ENCODE measurements around the gene SORCS1. TPM values are rescaled to one million over a fixed set of nuclear protein-coding genes. Genes with fewer than 3 reads are reported as not detected.

Gene SORCS1
- total and polyA plus RNA-seq, 4 donors: 0.08 to 0.21 (median 0.09) TPM; not detected in 1

- Histone ChIP-seq H3K9ac (ENCODE audit: low read depth in 1 of 2, low read length in 2 of 2) (no peak overlapping the region), H3K4me3 (ENCODE audit: low read depth in 1 of 3, low read length in 3 of 3) (no peak overlapping the region), H3K36me3 (ENCODE audit: control insufficient read depth in 4 of 4, insufficient read depth in 3 of 4, low read depth in 1 of 4, low read length in 3 of 4) (no peaks in the 10 kb centered on the region), H3K27ac (ENCODE audit: low read depth in 1 of 2, low read length in 2 of 2) (no peak overlapping the region), H3K4me1 (ENCODE audit: control insufficient read depth in 4 of 4, insufficient read depth in 4 of 4, low read length in 3 of 4) (no peaks in the 10 kb centered on the region), H3K9me3 (ENCODE audit: control insufficient read depth in 4 of 4, low read length in 3 of 4) (no peaks in the 10 kb centered on the region), H3K27me3 (ENCODE audit: control insufficient read depth in 4 of 4, insufficient read depth in 4 of 4, low read length in 3 of 4) (peaks cover 0 to 2% (median 0%) of the 10 kb centered on the region in 4 donors)
- TF ChIP-seq MAX (IDR thresholded peaks at IDR 0.05): no peak
- no peak for TF ChIP-seq TAF1 (conservative IDR thresholded peaks at IDR 0.05)
- no peak for TF ChIP-seq FOXA2 (IDR thresholded peaks at IDR 0.05)
- TF ChIP-seq FOXA1 (IDR thresholded peaks at IDR 0.05): no peak
- no peak for TF ChIP-seq EGR1 (IDR thresholded peaks at IDR 0.05; ENCODE audit: low read depth in 2 of 2)
- TF ChIP-seq YY1 (IDR thresholded peaks at IDR 0.05): no peak
- TF ChIP-seq GABPA (IDR thresholded peaks at IDR 0.05 in 1 of 2, conservative IDR thresholded peaks at IDR 0.05 in 1 of 2): no peak
- no peak for TF ChIP-seq RXRA (IDR thresholded peaks at IDR 0.05)
- no peak for TF ChIP-seq RAD21 (IDR thresholded peaks at IDR 0.05)
- TF ChIP-seq, protein P1, sequence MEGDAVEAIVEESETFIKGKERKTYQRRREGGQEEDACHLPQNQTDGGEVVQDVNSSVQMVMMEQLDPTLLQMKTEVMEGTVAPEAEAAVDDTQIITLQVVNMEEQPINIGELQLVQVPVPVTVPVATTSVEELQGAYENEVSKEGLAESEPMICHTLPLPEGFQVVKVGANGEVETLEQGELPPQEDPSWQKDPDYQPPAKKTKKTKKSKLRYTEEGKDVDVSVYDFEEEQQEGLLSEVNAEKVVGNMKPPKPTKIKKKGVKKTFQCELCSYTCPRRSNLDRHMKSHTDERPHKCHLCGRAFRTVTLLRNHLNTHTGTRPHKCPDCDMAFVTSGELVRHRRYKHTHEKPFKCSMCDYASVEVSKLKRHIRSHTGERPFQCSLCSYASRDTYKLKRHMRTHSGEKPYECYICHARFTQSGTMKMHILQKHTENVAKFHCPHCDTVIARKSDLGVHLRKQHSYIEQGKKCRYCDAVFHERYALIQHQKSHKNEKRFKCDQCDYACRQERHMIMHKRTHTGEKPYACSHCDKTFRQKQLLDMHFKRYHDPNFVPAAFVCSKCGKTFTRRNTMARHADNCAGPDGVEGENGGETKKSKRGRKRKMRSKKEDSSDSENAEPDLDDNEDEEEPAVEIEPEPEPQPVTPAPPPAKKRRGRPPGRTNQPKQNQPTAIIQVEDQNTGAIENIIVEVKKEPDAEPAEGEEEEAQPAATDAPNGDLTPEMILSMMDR (IDR thresholded peaks at IDR 0.05; ENCODE audit: low read depth, low read length, missing input control): no peak
- no peak for TF ChIP-seq REST (IDR thresholded peaks at IDR 0.05)
- WGBS: 54% methylated on average over 4 of the region's 4 CpGs
- no peak for DNase-seq (ENCODE audit: low spot score)
These were observed 423.4 kb downstream of the SORCS1 start for GRCh38 chr10:106741006-106741530.

- no peak overlapping the region for H3K4me3 ChIP-seq (ENCODE audit: low read depth in 1 of 3, low read length in 3 of 3)
- H3K9me3 ChIP-seq (ENCODE audit: control insufficient read depth in 4 of 4, low read length in 3 of 4): no peaks in the 10 kb centered on the region
- WGBS: 96% methylated on average over 1 of the region's 1 CpG
- no peaks in the 10 kb centered on the region for H3K36me3 ChIP-seq (ENCODE audit: control insufficient read depth in 4 of 4, insufficient read depth in 3 of 4, low read depth in 1 of 4, low read length in 3 of 4)
- H3K4me1 ChIP-seq (ENCODE audit: control insufficient read depth in 4 of 4, insufficient read depth in 4 of 4, low read length in 3 of 4): no peaks in the 10 kb centered on the region
- no peak overlapping the region for H3K9ac ChIP-seq (ENCODE audit: low read depth in 1 of 2, low read length in 2 of 2)
- no peak overlapping the region for H3K27ac ChIP-seq (ENCODE audit: low read depth in 1 of 2, low read length in 2 of 2)
- peaks cover 0 to 2% (median 0%) of the 10 kb centered on the region in 4 donors for H3K27me3 ChIP-seq (ENCODE audit: control insufficient read depth in 4 of 4, insufficient read depth in 4 of 4, low read length in 3 of 4)
- DNase-seq (ENCODE audit: low spot score): no peak
- TF ChIP-seq RAD21 (IDR thresholded peaks at IDR 0.05): no peak
- TF ChIP-seq GABPA (IDR thresholded peaks at IDR 0.05 in 1 of 2, conservative IDR thresholded peaks at IDR 0.05 in 1 of 2): no peak
- TF ChIP-seq, protein P2, sequence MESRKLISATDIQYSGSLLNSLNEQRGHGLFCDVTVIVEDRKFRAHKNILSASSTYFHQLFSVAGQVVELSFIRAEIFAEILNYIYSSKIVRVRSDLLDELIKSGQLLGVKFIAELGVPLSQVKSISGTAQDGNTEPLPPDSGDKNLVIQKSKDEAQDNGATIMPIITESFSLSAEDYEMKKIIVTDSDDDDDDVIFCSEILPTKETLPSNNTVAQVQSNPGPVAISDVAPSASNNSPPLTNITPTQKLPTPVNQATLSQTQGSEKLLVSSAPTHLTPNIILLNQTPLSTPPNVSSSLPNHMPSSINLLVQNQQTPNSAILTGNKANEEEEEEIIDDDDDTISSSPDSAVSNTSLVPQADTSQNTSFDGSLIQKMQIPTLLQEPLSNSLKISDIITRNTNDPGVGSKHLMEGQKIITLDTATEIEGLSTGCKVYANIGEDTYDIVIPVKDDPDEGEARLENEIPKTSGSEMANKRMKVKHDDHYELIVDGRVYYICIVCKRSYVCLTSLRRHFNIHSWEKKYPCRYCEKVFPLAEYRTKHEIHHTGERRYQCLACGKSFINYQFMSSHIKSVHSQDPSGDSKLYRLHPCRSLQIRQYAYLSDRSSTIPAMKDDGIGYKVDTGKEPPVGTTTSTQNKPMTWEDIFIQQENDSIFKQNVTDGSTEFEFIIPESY (IDR thresholded peaks at IDR 0.05): no peak
- TF ChIP-seq JUND (IDR thresholded peaks at IDR 0.05): no peak
- TF ChIP-seq REST (IDR thresholded peaks at IDR 0.05): no peak
- TF ChIP-seq, protein P1 (IDR thresholded peaks at IDR 0.05; ENCODE audit: low read depth, low read length, missing input control): no peak
- TF ChIP-seq HNF4G (IDR thresholded peaks at IDR 0.05): no peak
- TF ChIP-seq YY1 (IDR thresholded peaks at IDR 0.05): no peak
- no peak for TF ChIP-seq FOXA1 (IDR thresholded peaks at IDR 0.05)
- no peak for TF ChIP-seq NR2F2 (IDR thresholded peaks at IDR 0.05)
- TF ChIP-seq RXRA (IDR thresholded peaks at IDR 0.05): no peak
- TF ChIP-seq, protein P3, sequence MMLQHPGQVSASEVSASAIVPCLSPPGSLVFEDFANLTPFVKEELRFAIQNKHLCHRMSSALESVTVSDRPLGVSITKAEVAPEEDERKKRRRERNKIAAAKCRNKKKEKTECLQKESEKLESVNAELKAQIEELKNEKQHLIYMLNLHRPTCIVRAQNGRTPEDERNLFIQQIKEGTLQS (IDR thresholded peaks at IDR 0.05): no peak
- no peak for TF ChIP-seq EGR1 (IDR thresholded peaks at IDR 0.05; ENCODE audit: low read depth in 2 of 2)
- no peak for TF ChIP-seq MAX (IDR thresholded peaks at IDR 0.05)
- TF ChIP-seq TAF1 (conservative IDR thresholded peaks at IDR 0.05): no peak
These were observed 424.4 kb downstream of the SORCS1 start for GRCh38 chr10:106740071-106740470.
